Measurements from ENCODE around the gene TNRC6B.

- TF ChIP-seq HMG20B (CRISPR knock-in tag; conservative IDR thresholded peaks at IDR 0.05) (no peak), PRPF4 (IDR thresholded peaks at IDR 0.05; ENCODE audit: low read depth, low read length, poor library complexity, severe bottlenecking) (no peak), TRIM24 (CRISPR knock-in tag; IDR thresholded peaks at IDR 0.05) (no peak)
Observed at GRCh38 chr22:40367342-40367741, 189.6 kb downstream of the TNRC6B start.
